Progenitor cell of endocrine pancreas (in vitro differentiated cells): ENCODE results near the gene PDE6D. TPM values are rescaled to one million over a fixed set of nuclear protein-coding genes. Genes with fewer than 3 reads are reported as not detected.
"Not testable (repeated sequence)": the region's sequence is repeated elsewhere in the genome, so short reads cannot be mapped to it uniquely, and the experiment has no call there.

ENCODE experiments used
- DNase-seq: peaks from one replicate; pipeline ENCODE4 v3.0.0; 2021; ENCODE audit warnings: low spot score; ENCODE audit not compliant: unreplicated experiment
- H3K27ac Mint-ChIP-seq: 2 replicates; pipeline ENCODE4 v1.8.0; 2021; ENCODE audit warnings: mild to moderate bottlenecking, moderate library complexity, mixed read lengths
- H3K27me3 Mint-ChIP-seq: 2 replicates; pipeline ENCODE4 v1.8.0; 2021; ENCODE audit warnings: mixed read lengths
- H3K36me3 Mint-ChIP-seq: 2 replicates; pipeline ENCODE4 v1.8.0; 2022; ENCODE audit warnings: mixed read lengths; ENCODE audit not compliant: insufficient read depth
- H3K4me1 Mint-ChIP-seq: 2 replicates; pipeline ENCODE4 v1.8.0; 2021; ENCODE audit warnings: low read depth, mixed read lengths
- H3K4me3 Mint-ChIP-seq: 2 replicates; pipeline ENCODE4 v1.8.0; 2021; ENCODE audit warnings: low read depth, mild to moderate bottlenecking, moderate library complexity, mixed read lengths
- H3K9me3 Mint-ChIP-seq: 2 replicates; pipeline ENCODE4 v1.8.0; 2021; ENCODE audit warnings: low read depth, mixed read lengths
- CTCF ChIP-seq: fragments of 200-600 bp; sonication (generic); IDR thresholded peaks from one replicate; pipeline ENCODE4 v1.5.0; 2021; ENCODE audit warnings: antibody characterized with exemption, mild to moderate bottlenecking; ENCODE audit not compliant: unreplicated experiment
- total RNA-seq: library from RNA; stranded (reverse); gene quantifications from 2 replicates; pipeline ENCODE4 v1.2.1, GENCODE V29; 2021

Gene PDE6D
- total RNA-seq, 1 donor from 2014 or later: 21.9 TPM

DNA sequence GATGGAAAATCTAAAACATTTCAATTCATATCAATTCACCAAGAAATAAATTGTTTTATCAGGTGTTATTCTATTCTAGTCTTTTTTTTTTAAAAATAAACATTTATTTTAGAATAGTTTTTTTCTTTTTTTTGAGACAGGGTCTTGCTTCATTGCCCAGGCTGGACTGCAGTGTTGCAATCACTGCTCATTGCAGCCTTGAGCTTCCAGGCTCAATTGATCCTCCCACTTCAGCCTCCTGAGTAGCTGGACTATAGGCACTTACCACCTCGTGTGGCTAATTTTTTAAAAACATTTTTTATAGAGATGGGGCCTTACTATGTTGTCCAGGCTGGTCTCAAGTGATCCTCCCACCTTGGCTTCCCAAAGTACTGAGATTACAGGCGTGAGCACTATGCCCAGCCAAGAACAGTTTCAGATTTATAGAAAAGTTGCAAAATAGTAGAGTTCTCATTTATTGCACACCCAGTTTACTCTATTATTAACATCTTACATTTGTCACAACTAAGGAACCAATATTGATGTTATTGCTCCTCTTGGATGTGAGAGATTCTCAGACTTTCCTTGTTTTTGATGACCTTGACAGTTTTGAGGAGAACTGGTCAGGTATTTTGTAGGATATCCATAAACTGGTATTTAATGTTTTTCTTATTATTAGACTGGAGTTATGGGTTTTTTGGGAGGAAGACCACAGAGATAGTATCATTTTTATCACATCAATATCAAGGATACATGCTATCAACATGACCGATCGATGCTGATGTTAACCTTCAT lies 29.9 kb downstream of the PDE6D start:
- no peak for DNase-seq
- no peaks in the 10 kb centered on the region for H3K36me3 Mint-ChIP-seq
- H3K27me3 Mint-ChIP-seq: no peaks in the 10 kb centered on the region
- no peaks in the 10 kb centered on the region for H3K4me1 Mint-ChIP-seq
- H3K4me3 Mint-ChIP-seq: no peak overlapping the region
- H3K9me3 Mint-ChIP-seq: no peaks in the 10 kb centered on the region
- TF ChIP-seq CTCF: no peak
- H3K27ac Mint-ChIP-seq: no peak overlapping the region

DNA sequence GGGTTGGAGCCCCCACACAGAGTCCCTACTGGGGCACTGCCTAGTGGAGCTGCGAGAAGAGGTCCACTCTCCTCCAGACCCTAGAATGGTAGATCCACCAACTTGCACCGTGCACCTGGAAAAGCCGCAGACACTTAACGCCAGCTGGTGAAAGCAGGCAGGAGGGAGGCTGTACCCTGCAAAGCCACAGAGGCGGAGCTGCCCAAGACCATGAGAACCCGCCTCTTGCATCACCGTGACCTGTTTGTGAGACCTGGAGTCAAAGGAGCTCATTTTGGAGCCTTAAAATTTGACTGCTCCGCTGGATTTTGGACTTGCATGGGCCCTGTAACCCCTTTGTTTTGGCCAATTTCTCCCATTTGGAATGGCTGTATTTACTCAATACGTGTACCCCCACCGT lies 32.1 kb downstream of the PDE6D start:
- H3K36me3 Mint-ChIP-seq, DNase-seq, H3K9me3 Mint-ChIP-seq: not testable (repeated sequence)

GRCh38 chr2:231748153-231748896 lies 32.8 kb downstream of the PDE6D start:
- not testable (repeated sequence) for H3K27me3 Mint-ChIP-seq, DNase-seq, H3K36me3 Mint-ChIP-seq, H3K4me1 Mint-ChIP-seq, H3K4me3 Mint-ChIP-seq, H3K27ac Mint-ChIP-seq, H3K9me3 Mint-ChIP-seq

More for the DNA sequence above, 32.1 kb downstream of the PDE6D start:
- not testable (repeated sequence) for H3K4me3 Mint-ChIP-seq, H3K4me1 Mint-ChIP-seq, H3K27ac Mint-ChIP-seq, H3K27me3 Mint-ChIP-seq

DNA sequence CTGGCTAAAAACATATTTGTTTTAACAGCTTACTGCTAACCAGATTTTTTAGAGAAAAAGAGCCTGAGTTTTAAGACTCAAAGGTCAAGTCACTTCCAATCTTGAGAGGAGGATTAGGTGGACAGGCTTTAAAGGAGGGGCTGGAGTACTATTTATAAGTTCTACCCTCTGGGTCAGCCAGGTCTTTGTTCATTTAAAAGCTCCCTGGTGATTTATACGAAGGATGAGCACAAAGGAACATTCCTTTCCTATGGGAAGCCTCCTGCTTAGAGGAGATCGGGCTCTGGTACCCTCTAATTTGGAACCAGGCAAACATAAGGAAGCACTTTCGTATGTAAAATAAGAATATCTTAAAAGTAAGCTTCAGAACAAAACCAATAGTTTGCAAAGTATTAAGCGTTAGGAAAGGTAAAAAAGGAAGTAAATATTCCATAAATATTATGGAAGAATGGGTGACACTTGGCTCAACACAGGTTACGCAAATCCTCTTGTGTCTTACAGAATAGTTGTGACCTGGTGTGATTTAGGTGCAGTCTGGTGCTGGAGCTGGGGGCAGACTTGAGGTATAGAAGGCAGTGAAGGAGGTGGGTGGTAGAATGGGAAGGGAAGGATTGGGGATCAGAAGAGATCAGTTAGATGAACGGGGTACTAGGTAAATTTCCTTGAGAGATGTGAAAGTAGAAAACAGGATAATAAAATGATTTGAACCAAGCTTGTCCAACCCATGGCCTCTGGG lies 35.6 kb downstream of the PDE6D start:
- DNase-seq: no peak

GRCh38 chr2:231743376-231744116 lies 37.5 kb downstream of the PDE6D start:
- Mint-ChIP-seq H3K27me3 (no peaks in the 10 kb centered on the region), H3K27ac (no peak overlapping the region), H3K4me3 (no peak overlapping the region), H3K9me3 (no peaks in the 10 kb centered on the region), H3K36me3 (peaks cover 1% of the 10 kb centered on the region), H3K4me1 (no peaks in the 10 kb centered on the region)
- DNase-seq: no peak
- no peak for TF ChIP-seq CTCF

More for the DNA sequence above, 35.6 kb downstream of the PDE6D start:
- H3K4me1 Mint-ChIP-seq: no peaks in the 10 kb centered on the region
- TF ChIP-seq CTCF: no peak
- H3K4me3 Mint-ChIP-seq: no peak overlapping the region
- H3K27me3 Mint-ChIP-seq: no peaks in the 10 kb centered on the region
- H3K27ac Mint-ChIP-seq: no peak overlapping the region
- H3K9me3 Mint-ChIP-seq: no peaks in the 10 kb centered on the region
- no peaks in the 10 kb centered on the region for H3K36me3 Mint-ChIP-seq

- TF ChIP-seq CTCF: no peak
- no peak overlapping the region for H3K27ac Mint-ChIP-seq
- DNase-seq: no peak
Observed at GRCh38 chr2:231737761-231738160, 43.3 kb downstream of the PDE6D start.

More at GRCh38 chr2:231737761-231738160, 43.3 kb downstream of the PDE6D start:
- Mint-ChIP-seq H3K36me3 (peaks cover 7% of the 10 kb centered on the region), H3K27me3 (no peaks in the 10 kb centered on the region), H3K4me3 (no peak overlapping the region), H3K4me1 (no peaks in the 10 kb centered on the region), H3K9me3 (no peaks in the 10 kb centered on the region)
